ENCODE results near the gene KIR3DL3. TPM values are rescaled to one million over a fixed set of nuclear protein-coding genes. Genes with fewer than 3 reads are reported as not detected.
A peak's percentile ranks its signal among the peaks of the same experiment; 100 is the strongest.
"Not testable (repeated sequence)": the region's sequence is repeated elsewhere in the genome, so short reads cannot be mapped to it uniquely, and the experiment has no call there.

Gene KIR3DL3
- total RNA-seq = not detected in 2 replicates

GRCh38 chr19:54724142-54724541, at the start of gene KIR3DL3:
KIR3DL3 (plus strand) TSS chr19:54724442; CDS start chr19:54724497, 55 bp downstream.
- no peak for DNase-seq (ENCODE audit: insufficient read length, low spot score, missing footprints)

GRCh38 chr19:54676210-54676834, 47.9 kb upstream of the KIR3DL3 start:
- peak; percentile 75 for TF ChIP-seq CTCF (IDR thresholded peaks at IDR 0.05; ENCODE audit: extremely low read depth, low read depth, low read length)
- H3K9me3 ChIP-seq (ENCODE audit: low read depth, low read length); H3K27me3 ChIP-seq (ENCODE audit: insufficient read depth, low read length); H4K20me1 ChIP-seq (ENCODE audit: insufficient read depth, low read length); H3K36me3 ChIP-seq (ENCODE audit: insufficient read depth, low read length); H2AFZ ChIP-seq (ENCODE audit: low read length); H3K4me1 ChIP-seq (ENCODE audit: insufficient read depth, low read length); H3K79me2 ChIP-seq (ENCODE audit: insufficient read depth, low read length); H3K27ac ChIP-seq (ENCODE audit: low read depth, low read length); H3K4me3 ChIP-seq (ENCODE audit: insufficient read depth, low read length); H3K4me2 ChIP-seq (ENCODE audit: insufficient read depth, low read length); DNase-seq (ENCODE audit: insufficient read length, low spot score, missing footprints): not testable (repeated sequence)

More at GRCh38 chr19:54724142-54724541, at the start of gene KIR3DL3:
- H3K4me2 ChIP-seq (ENCODE audit: insufficient read depth, low read length) = no peak within 1 kb of the TSS
- H3K27ac ChIP-seq (ENCODE audit: low read depth, low read length) = no peak within 1 kb of the TSS
- H3K9me3 ChIP-seq (ENCODE audit: low read depth, low read length) = peaks cover 4% of the 10 kb centered on the region
- TF ChIP-seq CTCF (IDR thresholded peaks at IDR 0.05; ENCODE audit: extremely low read depth, low read depth, low read length) = no peak
- no peak within 1 kb of the TSS for H3K4me3 ChIP-seq (ENCODE audit: insufficient read depth, low read length)
- H3K27me3 ChIP-seq (ENCODE audit: insufficient read depth, low read length) = no peaks in the 10 kb centered on the region
- H3K36me3 ChIP-seq (ENCODE audit: insufficient read depth, low read length) = no peaks in the 10 kb centered on the region
- no peak within 1 kb of the TSS for H2AFZ ChIP-seq (ENCODE audit: low read length)
- H3K79me2 ChIP-seq (ENCODE audit: insufficient read depth, low read length) = no peaks in the 10 kb centered on the region
- H4K20me1 ChIP-seq (ENCODE audit: insufficient read depth, low read length) = no peaks in the 10 kb centered on the region
- H3K4me1 ChIP-seq (ENCODE audit: insufficient read depth, low read length) = no peaks in the 10 kb centered on the region

- no peaks in the 10 kb centered on the region for H3K9me3 ChIP-seq (ENCODE audit: low read depth, low read length)
- H3K27ac ChIP-seq (ENCODE audit: low read depth, low read length) = no peak overlapping the region
- no peak for DNase-seq (ENCODE audit: insufficient read length, low spot score, missing footprints)
- H3K79me2 ChIP-seq (ENCODE audit: insufficient read depth, low read length) = no peaks in the 10 kb centered on the region
- no peaks in the 10 kb centered on the region for H3K36me3 ChIP-seq (ENCODE audit: insufficient read depth, low read length)
- no peaks in the 10 kb centered on the region for H3K4me1 ChIP-seq (ENCODE audit: insufficient read depth, low read length)
- H3K4me3 ChIP-seq (ENCODE audit: insufficient read depth, low read length) = no peak overlapping the region
- no peak for TF ChIP-seq CTCF (IDR thresholded peaks at IDR 0.05; ENCODE audit: extremely low read depth, low read depth, low read length)
- no peaks in the 10 kb centered on the region for H3K27me3 ChIP-seq (ENCODE audit: insufficient read depth, low read length)
- no peaks in the 10 kb centered on the region for H4K20me1 ChIP-seq (ENCODE audit: insufficient read depth, low read length)
- H2AFZ ChIP-seq (ENCODE audit: low read length) = no peak overlapping the region
- no peak overlapping the region for H3K4me2 ChIP-seq (ENCODE audit: insufficient read depth, low read length)
Observed at GRCh38 chr19:54677217-54677616, 47.0 kb upstream of the KIR3DL3 start.

GRCh38 chr19:54681596-54681995, 42.6 kb upstream of the KIR3DL3 start:
- H2AFZ ChIP-seq (ENCODE audit: low read length); DNase-seq (ENCODE audit: insufficient read length, low spot score, missing footprints); H3K36me3 ChIP-seq (ENCODE audit: insufficient read depth, low read length); H3K79me2 ChIP-seq (ENCODE audit: insufficient read depth, low read length); H3K4me2 ChIP-seq (ENCODE audit: insufficient read depth, low read length); H3K4me3 ChIP-seq (ENCODE audit: insufficient read depth, low read length); H3K27me3 ChIP-seq (ENCODE audit: insufficient read depth, low read length); H3K27ac ChIP-seq (ENCODE audit: low read depth, low read length); H3K9me3 ChIP-seq (ENCODE audit: low read depth, low read length); H3K4me1 ChIP-seq (ENCODE audit: insufficient read depth, low read length); H4K20me1 ChIP-seq (ENCODE audit: insufficient read depth, low read length): not testable (repeated sequence)

Data from osteoblast (primary cell).